ENCODE results near the gene PPP6R2. TPM values are rescaled to one million over a fixed set of nuclear protein-coding genes. Genes with fewer than 3 reads are reported as not detected.

PPP6R2 gene
- total RNA-seq, 1 experiment from 2014 or later: 42.6 TPM

DNA sequence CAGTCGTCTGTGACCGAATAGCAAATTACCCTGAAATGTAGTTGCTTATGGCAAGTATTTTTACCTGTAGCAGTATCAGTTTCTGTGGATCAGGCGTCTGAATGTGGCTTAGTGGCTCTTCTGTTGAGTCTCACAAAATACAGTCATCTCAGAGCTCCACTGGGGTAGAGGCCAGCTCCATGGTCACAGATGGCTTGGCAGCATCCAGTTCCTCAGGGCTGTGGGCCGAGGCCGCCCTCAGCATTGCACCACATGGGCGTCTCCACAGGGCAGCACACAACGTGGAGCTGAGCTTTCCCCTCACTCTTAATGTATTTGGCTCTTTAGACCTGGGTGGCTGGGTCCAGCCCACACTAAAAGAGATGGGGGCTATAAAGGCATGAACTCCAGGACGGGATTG, 73.9 kb downstream of the PPP6R2 start:
- H3K27ac Mint-ChIP-seq: no peak overlapping the region
- H3K27ac ChIP-seq (ENCODE audit: insufficient read length, low read depth, low read length): no peak overlapping the region

More for the DNA sequence above, 73.9 kb downstream of the PPP6R2 start:
- H4K8ac ChIP-seq (replicated peaks; ENCODE audit: insufficient read length, low read depth, low read length): no peak overlapping the region
- H3K23ac ChIP-seq (ENCODE audit: insufficient read length, low read depth, low read length): no peak overlapping the region
- H3K9me3 ChIP-seq (ENCODE audit: control insufficient read depth, low read depth, low read length): no peaks in the 10 kb centered on the region
- H2AK5ac ChIP-seq (ENCODE audit: insufficient read length, low read length): no peak overlapping the region
- H4K5ac ChIP-seq (ENCODE audit: insufficient read length, low read depth, low read length): no peak overlapping the region
- H3K4me1 ChIP-seq (ENCODE audit: insufficient read depth, low read length): no peaks in the 10 kb centered on the region
- no peak overlapping the region for H2BK120ac ChIP-seq (ENCODE audit: low read depth, low read length, poor library complexity, severe bottlenecking)
- H3K4me1 Mint-ChIP-seq: no peaks in the 10 kb centered on the region
- no peak overlapping the region for H3K14ac ChIP-seq (ENCODE audit: insufficient read depth, low read length)
- no peak overlapping the region for H4K91ac ChIP-seq (ENCODE audit: insufficient read length, low read depth, low read length)
- WGBS (ENCODE audit: extremely low coverage, insufficient read length, low lambda C conversion rate): no CpG with 5 or more reads among the region's 8 CpGs
- no peak overlapping the region for H2BK15ac ChIP-seq (ENCODE audit: low read depth, low read length)
- no peak overlapping the region for H3K18ac ChIP-seq (ENCODE audit: insufficient read length, low read depth, low read length)
- H2BK20ac ChIP-seq (ENCODE audit: low read depth, low read length, poor library complexity, severe bottlenecking): no peak overlapping the region
- H2BK12ac ChIP-seq (ENCODE audit: insufficient read length, low read depth, low read length): no peak overlapping the region
- H3K4me2 ChIP-seq (ENCODE audit: insufficient read depth, insufficient read length, low read length): no peak overlapping the region
- no peak overlapping the region for H3K9ac ChIP-seq (ENCODE audit: extremely low read depth, insufficient read length, low read length)
- no peak overlapping the region for H2BK5ac ChIP-seq (ENCODE audit: insufficient read length, low read length)
- no peaks in the 10 kb centered on the region for H3K79me2 ChIP-seq (ENCODE audit: insufficient read depth, low read length)
- no peaks in the 10 kb centered on the region for H3K23me2 ChIP-seq (ENCODE audit: insufficient read length, low read depth, low read length, poor library complexity, severe bottlenecking)
- H3K79me1 ChIP-seq (ENCODE audit: insufficient read depth, low read depth, low read length, poor library complexity, severe bottlenecking): no peaks in the 10 kb centered on the region
- no peak overlapping the region for H2AFZ ChIP-seq (ENCODE audit: low read length)
- DNase-seq: no peak
- TF ChIP-seq, protein P1, sequence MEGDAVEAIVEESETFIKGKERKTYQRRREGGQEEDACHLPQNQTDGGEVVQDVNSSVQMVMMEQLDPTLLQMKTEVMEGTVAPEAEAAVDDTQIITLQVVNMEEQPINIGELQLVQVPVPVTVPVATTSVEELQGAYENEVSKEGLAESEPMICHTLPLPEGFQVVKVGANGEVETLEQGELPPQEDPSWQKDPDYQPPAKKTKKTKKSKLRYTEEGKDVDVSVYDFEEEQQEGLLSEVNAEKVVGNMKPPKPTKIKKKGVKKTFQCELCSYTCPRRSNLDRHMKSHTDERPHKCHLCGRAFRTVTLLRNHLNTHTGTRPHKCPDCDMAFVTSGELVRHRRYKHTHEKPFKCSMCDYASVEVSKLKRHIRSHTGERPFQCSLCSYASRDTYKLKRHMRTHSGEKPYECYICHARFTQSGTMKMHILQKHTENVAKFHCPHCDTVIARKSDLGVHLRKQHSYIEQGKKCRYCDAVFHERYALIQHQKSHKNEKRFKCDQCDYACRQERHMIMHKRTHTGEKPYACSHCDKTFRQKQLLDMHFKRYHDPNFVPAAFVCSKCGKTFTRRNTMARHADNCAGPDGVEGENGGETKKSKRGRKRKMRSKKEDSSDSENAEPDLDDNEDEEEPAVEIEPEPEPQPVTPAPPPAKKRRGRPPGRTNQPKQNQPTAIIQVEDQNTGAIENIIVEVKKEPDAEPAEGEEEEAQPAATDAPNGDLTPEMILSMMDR (conservative IDR thresholded peaks at IDR 0.05): no peak
- no peak overlapping the region for H3K56ac ChIP-seq (ENCODE audit: insufficient read length, low read depth, low read length)
- H3K9me3 Mint-ChIP-seq: no peaks in the 10 kb centered on the region
- H3T11ph ChIP-seq (ENCODE audit: low read length): no peak overlapping the region
- H3K4ac ChIP-seq (ENCODE audit: low read depth, low read length): no peak overlapping the region
- no peaks in the 10 kb centered on the region for H4K20me1 ChIP-seq (ENCODE audit: control insufficient read depth, insufficient read depth, insufficient read length)
- H3K27me3 ChIP-seq (ENCODE audit: insufficient read depth, low read length): no peaks in the 10 kb centered on the region
- no peak overlapping the region for H3K4me3 Mint-ChIP-seq
- no peaks in the 10 kb centered on the region for H3K27me3 Mint-ChIP-seq (ENCODE audit: low read depth)
- peaks cover 18 to 64% (median 60%) of the 10 kb centered on the region in 3 experiments; a peak in 6 of 7 replicates for H3K36me3 Mint-ChIP-seq (ENCODE audit: insufficient read depth in 1 of 3, low read depth in 3 of 3)

Data from H9 (cell line).